ENCODE measurements around the gene LRRC2. TPM values are rescaled to one million over a fixed set of nuclear protein-coding genes. Genes with fewer than 3 reads are reported as not detected.
A peak's percentile ranks its signal among the peaks of the same experiment; 100 is the strongest.

LRRC2 gene
- polyA plus RNA-seq, 3 donors: not detected

GRCh38 chr3:46485779-46486175, 80.3 kb downstream of the LRRC2 start:
- no peaks in the 10 kb centered on the region for H3K36me3 ChIP-seq (replicated peaks in 1 of 2; ENCODE audit: control insufficient read depth in 1 of 2, insufficient read depth in 2 of 2, low read length in 2 of 2)

DNA sequence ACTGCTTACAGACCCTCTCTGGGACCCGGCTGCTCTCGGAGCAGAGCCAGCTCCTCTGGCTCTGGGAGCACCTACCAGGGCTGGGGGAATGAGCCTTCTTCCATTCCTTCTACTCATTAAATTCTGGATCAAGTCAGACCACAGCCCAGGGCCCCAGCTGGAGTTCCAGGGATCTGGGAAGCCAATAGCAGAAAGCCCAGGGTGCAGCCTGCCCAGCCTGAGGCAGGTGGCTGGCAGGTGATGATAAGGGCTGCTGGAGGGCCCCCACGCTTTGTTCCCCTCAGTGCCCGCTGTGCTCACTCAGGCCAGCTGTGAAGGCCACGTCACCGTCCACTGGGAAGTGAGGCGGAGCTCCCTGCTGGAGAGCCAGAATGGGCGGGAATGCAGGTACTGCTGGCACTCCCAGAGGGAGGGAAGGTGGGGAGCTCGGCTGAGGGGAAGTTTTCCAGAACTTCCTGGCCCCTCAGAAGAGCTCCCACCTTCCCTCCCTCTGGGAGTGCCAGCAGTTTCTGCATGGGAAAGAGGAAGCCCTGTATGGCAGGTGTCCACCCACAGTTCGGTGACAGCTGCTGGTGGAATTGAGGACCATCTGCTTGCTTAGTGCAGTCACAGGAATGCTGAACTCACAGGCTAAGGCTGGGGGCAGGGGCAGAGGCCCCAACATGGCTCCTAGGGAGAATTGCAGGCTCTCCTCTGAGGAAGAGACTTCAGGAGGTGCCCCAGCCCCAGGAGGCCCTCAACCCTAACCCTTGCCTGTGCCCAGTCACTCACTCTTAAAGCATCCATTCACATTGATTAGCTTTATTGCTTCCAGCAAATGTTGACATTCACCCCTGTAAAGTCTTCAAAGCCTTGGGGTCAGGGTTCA, 81.0 kb downstream of the LRRC2 start:
- Mint-ChIP-seq H3K4me1 (peaks cover 7% of the 10 kb centered on the region), H3K36me3 (no peaks in the 10 kb centered on the region), H3K4me3 (no peak overlapping the region), H3K27ac (peak overlapping the region in 2 of 7 donors; percentile 25 to 54), H3K9me3 (no peaks in the 10 kb centered on the region), H3K27me3 (ENCODE audit: low read depth in 3 of 3) (peaks cover 0 to 6% (median 2%) of the 10 kb centered on the region in 3 donors)
- no peaks in the 10 kb centered on the region for H3K79me2 ChIP-seq (ENCODE audit: insufficient read depth, low read length)
- no peak overlapping the region for H3K4me3 ChIP-seq (replicated peaks in 1 of 3; ENCODE audit: low read depth in 2 of 3, low read length in 3 of 3)
- H3K36me3 ChIP-seq (replicated peaks in 1 of 2; ENCODE audit: control insufficient read depth in 1 of 2, insufficient read depth in 2 of 2, low read length in 2 of 2): no peaks in the 10 kb centered on the region
- intact Hi-C loops (cut with micrococcal nuclease): loop anchor here in 1 of 2 donors (10.0 kb wide), 1 partner anchor 150 kb away; no protein-coding TSS in a partner anchor
- no peak overlapping the region for H3K4me2 ChIP-seq (replicated peaks; ENCODE audit: extremely low read depth, low read length, poor library complexity, severe bottlenecking)
- TF ChIP-seq, protein P1, sequence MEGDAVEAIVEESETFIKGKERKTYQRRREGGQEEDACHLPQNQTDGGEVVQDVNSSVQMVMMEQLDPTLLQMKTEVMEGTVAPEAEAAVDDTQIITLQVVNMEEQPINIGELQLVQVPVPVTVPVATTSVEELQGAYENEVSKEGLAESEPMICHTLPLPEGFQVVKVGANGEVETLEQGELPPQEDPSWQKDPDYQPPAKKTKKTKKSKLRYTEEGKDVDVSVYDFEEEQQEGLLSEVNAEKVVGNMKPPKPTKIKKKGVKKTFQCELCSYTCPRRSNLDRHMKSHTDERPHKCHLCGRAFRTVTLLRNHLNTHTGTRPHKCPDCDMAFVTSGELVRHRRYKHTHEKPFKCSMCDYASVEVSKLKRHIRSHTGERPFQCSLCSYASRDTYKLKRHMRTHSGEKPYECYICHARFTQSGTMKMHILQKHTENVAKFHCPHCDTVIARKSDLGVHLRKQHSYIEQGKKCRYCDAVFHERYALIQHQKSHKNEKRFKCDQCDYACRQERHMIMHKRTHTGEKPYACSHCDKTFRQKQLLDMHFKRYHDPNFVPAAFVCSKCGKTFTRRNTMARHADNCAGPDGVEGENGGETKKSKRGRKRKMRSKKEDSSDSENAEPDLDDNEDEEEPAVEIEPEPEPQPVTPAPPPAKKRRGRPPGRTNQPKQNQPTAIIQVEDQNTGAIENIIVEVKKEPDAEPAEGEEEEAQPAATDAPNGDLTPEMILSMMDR (IDR thresholded peaks at IDR 0.05): no peak
- peaks cover 3 to 8% of the 10 kb centered on the region in 2 donors for H3K4me1 ChIP-seq (ENCODE audit: control insufficient read depth in 1 of 2, insufficient read depth in 2 of 2, low read length in 2 of 2)
- WGBS (ENCODE audit: insufficient coverage): 73% methylated on average over 6 of the region's 10 CpGs
- no peak overlapping the region for H3K27ac ChIP-seq (ENCODE audit: low read depth in 1 of 2, low read length in 2 of 2)
- no peak overlapping the region for H3K9ac ChIP-seq (ENCODE audit: insufficient read depth, low read length, poor library complexity, severe bottlenecking)
- DNase-seq: no peak
- no peaks in the 10 kb centered on the region for H3K27me3 ChIP-seq (ENCODE audit: control insufficient read depth in 2 of 2, insufficient read depth in 2 of 2, low read length in 2 of 2)
- no peaks in the 10 kb centered on the region for H3K9me3 ChIP-seq (replicated peaks in 1 of 2; ENCODE audit: control insufficient read depth in 1 of 2, insufficient read depth in 1 of 2, low read length in 2 of 2)
- H2AFZ ChIP-seq (ENCODE audit: insufficient read depth, low read depth, low read length, poor library complexity, severe bottlenecking): no peak overlapping the region
- no peaks in the 10 kb centered on the region for H4K20me1 ChIP-seq (ENCODE audit: insufficient read depth, low read length)

More at GRCh38 chr3:46485779-46486175, 80.3 kb downstream of the LRRC2 start:
- DNase-seq: no peak
- Mint-ChIP-seq H3K4me3 (no peak overlapping the region), H3K27me3 (ENCODE audit: low read depth in 3 of 3) (peaks cover 0 to 6% (median 2%) of the 10 kb centered on the region in 3 donors), H3K27ac (peak overlapping the region in 1 of 7 donors; percentile 54), H3K36me3 (no peaks in the 10 kb centered on the region), H3K9me3 (no peaks in the 10 kb centered on the region), H3K4me1 (peaks cover 7% of the 10 kb centered on the region)
- Histone ChIP-seq H3K27me3 (ENCODE audit: control insufficient read depth in 2 of 2, insufficient read depth in 2 of 2, low read length in 2 of 2) (no peaks in the 10 kb centered on the region), H3K9me3 (replicated peaks in 1 of 2; ENCODE audit: control insufficient read depth in 1 of 2, insufficient read depth in 1 of 2, low read length in 2 of 2) (no peaks in the 10 kb centered on the region), H3K4me3 (replicated peaks in 1 of 3; ENCODE audit: low read depth in 2 of 3, low read length in 3 of 3) (no peak overlapping the region), H3K4me2 (replicated peaks; ENCODE audit: extremely low read depth, low read length, poor library complexity, severe bottlenecking) (no peak overlapping the region), H2AFZ (ENCODE audit: insufficient read depth, low read depth, low read length, poor library complexity, severe bottlenecking) (no peak overlapping the region), H3K9ac (ENCODE audit: insufficient read depth, low read length, poor library complexity, severe bottlenecking) (no peak overlapping the region), H3K4me1 (ENCODE audit: control insufficient read depth in 1 of 2, insufficient read depth in 2 of 2, low read length in 2 of 2) (peaks cover 3 to 8% of the 10 kb centered on the region in 2 donors), H3K27ac (ENCODE audit: low read depth in 1 of 2, low read length in 2 of 2) (no peak overlapping the region), H4K20me1 (ENCODE audit: insufficient read depth, low read length) (no peaks in the 10 kb centered on the region), H3K79me2 (ENCODE audit: insufficient read depth, low read length) (no peaks in the 10 kb centered on the region)
- TF ChIP-seq, protein P1 (IDR thresholded peaks at IDR 0.05): no peak
- WGBS (ENCODE audit: insufficient coverage): 100% methylated on average over 1 of the region's 4 CpGs
- intact Hi-C loops (cut with micrococcal nuclease): loop anchor here in 1 of 2 donors (10.0 kb wide), 1 partner anchor 149 kb away; no protein-coding TSS in a partner anchor

Measured in CD14-positive monocyte (primary cell).